GM18505 (cell line): ENCODE results near the gene RNF40.

Source experiments
- ATAC-seq: cut with Tn5 transposase; IDR thresholded peaks from one replicate; pipeline ENCODE4 v1.9.1; 2021; ENCODE audit not compliant: unreplicated experiment
- POLR2A ChIP-seq: IDR thresholded peaks from 4 replicates; pipeline ENCODE4 v1.6.1; 2011; ENCODE audit warnings: borderline replicate concordance; ENCODE audit not compliant: insufficient read depth, insufficient read length; ENCODE audit errors: extremely low read depth

RNF40 gene

GRCh38 chr16:30761427-30761927 is 645 bp upstream of the RNF40 start:
- ATAC-seq: peak; percentile 23
- TF ChIP-seq POLR2A: peak; percentile 21

DNA sequence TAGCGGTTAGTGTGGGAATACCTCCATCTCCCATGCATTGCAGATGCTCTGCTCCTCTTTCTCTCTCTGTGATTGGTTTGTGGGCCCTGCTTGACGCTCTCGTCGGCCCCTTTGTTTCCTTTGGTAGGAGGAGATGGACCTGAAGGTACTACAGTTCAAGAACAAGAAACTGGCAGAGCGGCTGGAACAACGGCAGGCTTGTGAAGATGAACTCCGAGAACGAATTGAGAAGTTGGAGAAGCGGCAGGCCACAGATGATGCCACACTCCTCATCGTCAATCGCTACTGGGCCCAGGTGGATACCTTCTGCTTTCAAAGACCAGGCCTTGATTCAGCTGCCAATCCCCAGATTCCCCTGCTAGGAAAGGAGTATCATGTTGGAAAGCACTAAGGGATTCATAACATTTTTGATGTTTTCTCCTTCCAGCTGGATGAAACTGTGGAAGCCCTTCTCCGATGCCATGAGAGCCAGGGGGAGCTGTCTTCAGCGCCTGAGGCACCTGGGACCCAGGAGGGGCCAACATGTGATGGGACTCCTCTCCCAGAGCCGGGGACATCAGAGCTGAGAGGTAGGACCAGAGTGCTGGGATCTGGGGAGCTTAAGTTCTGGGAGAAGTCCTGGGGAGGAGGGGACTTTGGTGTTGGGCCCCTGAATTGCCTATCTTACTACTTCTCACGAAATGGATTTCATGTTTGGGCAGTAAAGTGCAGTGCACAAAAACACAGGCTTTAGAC is 1.0 kb downstream of the RNF40 start:
- no peak for ATAC-seq
- no peak for TF ChIP-seq POLR2A

DNA sequence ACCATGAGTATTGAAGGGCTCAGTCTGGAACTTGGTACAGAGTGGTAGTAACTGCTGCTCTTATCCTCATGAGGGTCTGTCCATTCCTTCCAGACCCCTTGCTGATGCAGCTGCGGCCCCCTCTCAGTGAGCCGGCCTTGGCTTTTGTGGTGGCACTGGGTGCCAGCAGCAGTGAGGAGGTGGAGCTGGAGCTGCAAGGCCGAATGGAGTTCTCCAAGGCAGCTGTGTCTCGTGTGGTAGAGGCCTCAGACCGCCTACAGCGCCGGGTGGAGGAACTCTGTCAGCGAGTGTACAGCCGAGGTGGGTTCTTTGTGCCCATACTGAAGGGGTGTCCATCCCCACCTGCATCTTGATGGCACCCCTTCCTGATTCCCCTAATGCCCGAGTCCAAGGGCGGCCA is 2.0 kb downstream of the RNF40 start:
- TF ChIP-seq POLR2A: no peak
- no peak for ATAC-seq

DNA sequence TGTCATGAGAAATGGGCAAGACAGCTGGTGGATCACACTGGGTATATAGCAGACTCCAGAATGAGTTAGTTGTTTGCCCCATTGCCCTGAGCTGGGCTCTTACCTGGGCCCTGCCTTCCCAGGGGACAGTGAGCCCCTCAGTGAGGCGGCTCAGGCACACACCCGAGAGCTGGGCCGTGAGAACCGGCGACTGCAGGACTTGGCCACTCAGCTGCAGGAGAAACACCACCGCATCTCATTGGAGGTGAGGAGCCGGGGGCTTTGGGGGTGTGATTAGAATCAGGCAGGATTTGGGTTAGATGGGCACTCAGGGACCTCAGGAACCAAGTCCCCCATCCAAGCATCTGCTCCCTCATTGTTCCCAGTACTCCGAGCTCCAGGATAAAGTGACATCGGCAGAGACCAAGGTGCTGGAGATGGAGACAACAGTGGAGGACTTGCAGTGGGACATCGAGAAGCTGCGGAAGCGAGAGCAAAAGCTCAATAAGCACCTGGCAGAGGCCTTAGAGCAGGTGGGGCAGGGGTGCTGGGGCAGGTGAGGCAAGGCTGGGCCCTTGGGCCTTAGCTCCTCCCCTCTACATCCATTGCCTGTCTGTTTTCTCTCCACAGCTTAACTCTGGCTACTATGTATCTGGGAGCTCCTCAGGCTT is 2.8 kb downstream of the RNF40 start:
- no peak for TF ChIP-seq POLR2A
- no peak for ATAC-seq

- TF ChIP-seq POLR2A: no peak
- ATAC-seq: no peak
Observed at GRCh38 chr16:30766206-30766932, 4.2 kb downstream of the RNF40 start.

GRCh38 chr16:30766933-30767284 is 4.8 kb downstream of the RNF40 start:
- no peak for TF ChIP-seq POLR2A
- ATAC-seq: no peak

DNA sequence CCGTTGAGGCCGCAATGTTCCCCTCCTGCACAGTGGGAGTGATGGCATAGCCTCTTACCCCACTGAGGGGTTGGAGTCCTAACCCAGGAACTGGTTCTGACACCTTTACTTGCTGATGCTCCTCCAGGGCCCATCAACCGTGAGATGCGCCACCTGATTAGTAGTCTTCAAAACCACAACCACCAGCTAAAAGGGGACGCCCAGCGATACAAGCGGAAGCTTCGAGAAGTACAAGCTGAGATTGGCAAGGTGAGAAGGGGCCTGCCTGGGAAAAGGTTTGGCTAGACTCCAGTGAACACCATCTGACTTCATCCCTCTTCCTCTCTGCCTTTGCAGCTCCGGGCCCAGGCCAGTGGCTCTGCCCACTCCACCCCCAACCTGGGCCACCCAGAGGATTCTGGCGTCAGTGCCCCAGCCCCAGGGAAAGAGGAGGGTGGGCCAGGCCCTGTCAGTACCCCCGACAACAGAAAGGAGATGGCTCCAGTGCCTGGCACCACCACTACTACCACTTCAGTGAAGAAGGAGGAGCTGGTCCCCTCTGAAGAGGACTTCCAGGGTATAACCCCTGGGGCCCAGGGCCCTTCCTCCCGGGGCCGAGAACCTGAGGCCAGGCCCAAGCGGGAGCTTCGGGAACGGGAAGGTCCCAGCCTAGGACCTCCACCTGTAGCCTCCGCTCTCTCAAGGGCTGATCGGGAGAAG is 5.8 kb downstream of the RNF40 start:
- no peak for TF ChIP-seq POLR2A

GRCh38 chr16:30768583-30769181 is 6.6 kb downstream of the RNF40 start:
- ATAC-seq: no peak

More for the DNA sequence above, 5.8 kb downstream of the RNF40 start:
- no peak for ATAC-seq

DNA sequence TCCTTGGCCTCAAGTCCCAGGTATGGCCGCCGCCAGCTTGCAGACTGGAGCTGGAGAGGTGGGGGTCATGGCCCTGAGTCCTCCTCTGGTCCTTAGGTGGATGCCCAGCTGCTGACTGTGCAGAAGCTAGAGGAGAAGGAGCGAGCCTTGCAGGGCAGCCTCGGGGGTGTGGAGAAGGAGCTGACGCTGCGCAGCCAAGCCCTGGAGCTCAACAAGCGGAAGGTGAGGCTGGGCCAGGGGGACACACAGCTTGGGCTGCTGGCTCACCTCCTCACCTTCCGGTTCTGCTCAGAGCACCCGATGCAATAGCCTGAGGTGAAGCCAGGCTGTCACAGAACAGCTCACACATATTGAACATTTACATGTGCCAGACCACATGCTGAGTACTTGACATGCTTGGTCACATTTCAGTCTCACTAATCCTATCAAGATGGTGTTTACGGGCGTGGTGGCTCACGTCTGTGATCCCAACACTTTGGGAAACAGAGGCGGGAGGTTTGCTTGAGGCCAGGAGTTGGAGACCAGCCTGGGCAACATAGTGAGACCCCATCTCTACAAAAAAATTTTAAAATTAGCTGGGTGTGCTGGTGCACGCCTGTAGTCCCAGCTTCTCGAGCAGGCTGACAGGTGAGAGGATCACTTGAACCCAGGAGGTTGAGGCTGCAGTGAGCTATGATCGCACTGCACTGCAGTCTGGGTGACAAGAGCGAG is 7.4 kb downstream of the RNF40 start:
- no peak for TF ChIP-seq POLR2A

More at GRCh38 chr16:30768583-30769181, 6.6 kb downstream of the RNF40 start:
- TF ChIP-seq POLR2A: no peak

DNA sequence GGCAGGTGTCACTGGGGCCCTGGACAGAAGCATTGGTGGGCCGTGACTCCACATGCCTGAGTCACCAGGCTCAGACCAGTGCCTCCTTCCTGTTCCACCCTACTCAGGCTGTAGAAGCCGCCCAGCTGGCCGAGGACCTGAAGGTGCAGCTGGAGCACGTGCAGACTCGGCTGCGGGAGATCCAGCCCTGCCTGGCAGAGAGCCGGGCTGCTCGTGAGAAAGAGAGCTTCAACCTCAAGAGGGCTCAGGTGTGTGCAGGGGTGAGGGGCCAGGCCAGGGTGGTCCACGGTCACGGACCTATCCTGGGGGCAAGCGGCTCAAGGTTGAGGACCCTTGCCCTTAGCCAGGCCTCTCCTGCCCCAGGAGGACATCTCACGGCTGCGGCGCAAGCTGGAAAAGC is 9.6 kb downstream of the RNF40 start:
- ATAC-seq: no peak
- TF ChIP-seq POLR2A: no peak

More for the DNA sequence above, 7.4 kb downstream of the RNF40 start:
- ATAC-seq: no peak

DNA sequence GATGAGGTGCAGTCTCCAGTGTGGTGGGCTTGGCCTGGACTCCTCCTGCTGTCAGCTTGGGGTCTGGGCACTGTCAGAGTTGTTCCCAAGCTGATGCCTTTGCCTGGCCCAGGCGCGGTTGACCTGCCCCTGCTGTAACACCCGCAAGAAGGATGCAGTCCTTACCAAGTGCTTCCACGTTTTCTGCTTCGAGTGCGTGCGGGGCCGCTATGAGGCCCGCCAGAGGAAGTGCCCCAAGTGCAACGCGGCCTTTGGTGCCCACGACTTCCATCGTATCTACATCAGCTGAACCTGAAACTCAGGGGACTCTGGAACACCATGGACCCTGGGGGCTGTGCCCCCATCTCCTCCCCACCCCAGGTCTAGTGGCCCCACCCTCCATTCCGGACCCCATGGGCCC is 11.7 kb downstream of the RNF40 start:
- TF ChIP-seq POLR2A: no peak

GRCh38 chr16:30774367-30775130 is 12.4 kb downstream of the RNF40 start:
- TF ChIP-seq POLR2A: no peak
- ATAC-seq: no peak

More for the DNA sequence above, 11.7 kb downstream of the RNF40 start:
- no peak for ATAC-seq

DNA sequence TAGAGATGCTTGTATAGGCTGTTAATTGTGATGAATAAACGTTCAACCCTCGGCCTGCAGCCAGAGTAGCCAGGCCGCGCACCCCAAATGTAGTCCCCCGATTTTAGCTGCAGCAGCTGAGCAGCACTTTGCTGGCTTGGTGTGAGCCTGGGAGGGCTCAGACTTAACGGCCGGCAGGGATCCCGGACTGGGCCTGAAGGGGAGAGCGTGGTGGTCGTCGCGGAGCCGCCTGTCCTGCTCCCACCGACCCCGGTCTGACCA is 12.9 kb downstream of the RNF40 start:
- no peak for ATAC-seq
- TF ChIP-seq POLR2A: no peak
